Ishikawa (cell line): ENCODE data around the gene VTI1A.

Experiments used
- CEBPB ChIP-seq: IDR thresholded peaks from 2 replicates; pipeline ENCODE4 v1.6.1; 2012
- CREB1 ChIP-seq: IDR thresholded peaks from 2 replicates; pipeline ENCODE4 v1.6.1; 2012; ENCODE audit warnings: low read depth
- EGR1 ChIP-seq: IDR thresholded peaks from 2 replicates; pipeline ENCODE4 v1.6.1; 2012
- EP300 ChIP-seq: IDR thresholded peaks from 2 replicates; pipeline ENCODE4 v1.6.1; 2012; ENCODE audit warnings: borderline replicate concordance
- FOXM1 ChIP-seq: IDR thresholded peaks from 2 replicates; pipeline ENCODE4 v1.6.1; 2012; ENCODE audit warnings: low read depth, borderline replicate concordance
- NFIC ChIP-seq: IDR thresholded peaks from 2 replicates; pipeline ENCODE4 v1.6.1; 2012
- RAD21 ChIP-seq: IDR thresholded peaks from 2 replicates; pipeline ENCODE4 v1.6.1; 2012; ENCODE audit warnings: low read depth
- TAF1 ChIP-seq: IDR thresholded peaks from 2 replicates; pipeline ENCODE4 v1.6.1; 2012; ENCODE audit warnings: low read depth, mild to moderate bottlenecking
- TCF12 ChIP-seq: IDR thresholded peaks from 2 replicates; pipeline ENCODE4 v1.6.1; 2012; ENCODE audit warnings: low read depth
- TEAD4 ChIP-seq: IDR thresholded peaks from 2 replicates; pipeline ENCODE4 v1.6.1; 2012
- YY1 ChIP-seq: IDR thresholded peaks from 2 replicates; pipeline ENCODE4 v1.6.1; 2012; ENCODE audit warnings: low read depth
- ZBTB7A ChIP-seq: IDR thresholded peaks from 2 replicates; pipeline ENCODE4 v1.6.1; 2012; ENCODE audit warnings: low read depth
- TF ChIP-seq, protein P1 (sequence below): IDR thresholded peaks from 2 replicates; pipeline ENCODE4 v1.6.1; 2012
- TF ChIP-seq, protein P2 (sequence below): IDR thresholded peaks from 2 replicates; pipeline ENCODE4 v1.6.1; 2012; ENCODE audit warnings: low read depth, mild to moderate bottlenecking
- TF ChIP-seq, protein P3 (sequence below): IDR thresholded peaks from 2 replicates; pipeline ENCODE4 v1.6.1; 2012

Gene VTI1A

DNA sequence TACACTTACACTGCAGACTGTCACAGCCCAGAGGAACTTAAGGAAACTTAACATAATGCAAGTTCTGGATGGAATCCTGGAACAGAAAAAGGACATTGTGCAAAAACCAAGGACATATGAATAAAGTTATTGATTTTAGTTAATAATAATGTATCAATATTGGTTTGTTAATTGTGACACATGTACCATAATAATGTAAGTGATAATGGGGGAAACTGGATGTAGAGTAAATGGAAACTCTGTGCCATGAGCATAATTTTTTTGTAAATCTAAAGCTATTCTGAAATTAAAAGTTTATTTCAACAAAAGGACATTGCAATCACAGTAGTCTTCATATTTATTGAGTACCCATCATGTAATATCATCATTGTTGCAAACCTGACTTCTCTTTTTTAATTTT is 107.2 kb downstream of the VTI1A start:
- TF ChIP-seq YY1 (no peak), NFIC (no peak), RAD21 (no peak), CEBPB (no peak), EGR1 (no peak), TEAD4 (no peak)

GRCh38 chr10:112557197-112557596 is 110.2 kb downstream of the VTI1A start:
- TF ChIP-seq TAF1 (no peak), CREB1 (no peak), EGR1 (no peak), NFIC (no peak), ZBTB7A (no peak), FOXM1 (no peak), RAD21 (no peak), TEAD4 (no peak), EP300 (no peak), TCF12 (no peak), CEBPB (no peak), YY1 (no peak)
- TF ChIP-seq, protein P1, sequence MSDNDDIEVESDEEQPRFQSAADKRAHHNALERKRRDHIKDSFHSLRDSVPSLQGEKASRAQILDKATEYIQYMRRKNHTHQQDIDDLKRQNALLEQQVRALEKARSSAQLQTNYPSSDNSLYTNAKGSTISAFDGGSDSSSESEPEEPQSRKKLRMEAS = no peak
- TF ChIP-seq, protein P2, sequence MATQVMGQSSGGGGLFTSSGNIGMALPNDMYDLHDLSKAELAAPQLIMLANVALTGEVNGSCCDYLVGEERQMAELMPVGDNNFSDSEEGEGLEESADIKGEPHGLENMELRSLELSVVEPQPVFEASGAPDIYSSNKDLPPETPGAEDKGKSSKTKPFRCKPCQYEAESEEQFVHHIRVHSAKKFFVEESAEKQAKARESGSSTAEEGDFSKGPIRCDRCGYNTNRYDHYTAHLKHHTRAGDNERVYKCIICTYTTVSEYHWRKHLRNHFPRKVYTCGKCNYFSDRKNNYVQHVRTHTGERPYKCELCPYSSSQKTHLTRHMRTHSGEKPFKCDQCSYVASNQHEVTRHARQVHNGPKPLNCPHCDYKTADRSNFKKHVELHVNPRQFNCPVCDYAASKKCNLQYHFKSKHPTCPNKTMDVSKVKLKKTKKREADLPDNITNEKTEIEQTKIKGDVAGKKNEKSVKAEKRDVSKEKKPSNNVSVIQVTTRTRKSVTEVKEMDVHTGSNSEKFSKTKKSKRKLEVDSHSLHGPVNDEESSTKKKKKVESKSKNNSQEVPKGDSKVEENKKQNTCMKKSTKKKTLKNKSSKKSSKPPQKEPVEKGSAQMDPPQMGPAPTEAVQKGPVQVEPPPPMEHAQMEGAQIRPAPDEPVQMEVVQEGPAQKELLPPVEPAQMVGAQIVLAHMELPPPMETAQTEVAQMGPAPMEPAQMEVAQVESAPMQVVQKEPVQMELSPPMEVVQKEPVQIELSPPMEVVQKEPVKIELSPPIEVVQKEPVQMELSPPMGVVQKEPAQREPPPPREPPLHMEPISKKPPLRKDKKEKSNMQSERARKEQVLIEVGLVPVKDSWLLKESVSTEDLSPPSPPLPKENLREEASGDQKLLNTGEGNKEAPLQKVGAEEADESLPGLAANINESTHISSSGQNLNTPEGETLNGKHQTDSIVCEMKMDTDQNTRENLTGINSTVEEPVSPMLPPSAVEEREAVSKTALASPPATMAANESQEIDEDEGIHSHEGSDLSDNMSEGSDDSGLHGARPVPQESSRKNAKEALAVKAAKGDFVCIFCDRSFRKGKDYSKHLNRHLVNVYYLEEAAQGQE = no peak
- TF ChIP-seq, protein P3, sequence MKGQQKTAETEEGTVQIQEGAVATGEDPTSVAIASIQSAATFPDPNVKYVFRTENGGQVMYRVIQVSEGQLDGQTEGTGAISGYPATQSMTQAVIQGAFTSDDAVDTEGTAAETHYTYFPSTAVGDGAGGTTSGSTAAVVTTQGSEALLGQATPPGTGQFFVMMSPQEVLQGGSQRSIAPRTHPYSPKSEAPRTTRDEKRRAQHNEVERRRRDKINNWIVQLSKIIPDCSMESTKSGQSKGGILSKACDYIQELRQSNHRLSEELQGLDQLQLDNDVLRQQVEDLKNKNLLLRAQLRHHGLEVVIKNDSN = no peak

GRCh38 chr10:112558476-112559142 is 111.6 kb downstream of the VTI1A start:
- TF ChIP-seq TCF12 (no peak), TEAD4 (no peak), YY1 (no peak), RAD21 (no peak), CEBPB (no peak), EGR1 (no peak)
- TF ChIP-seq, protein P2 = no peak

DNA sequence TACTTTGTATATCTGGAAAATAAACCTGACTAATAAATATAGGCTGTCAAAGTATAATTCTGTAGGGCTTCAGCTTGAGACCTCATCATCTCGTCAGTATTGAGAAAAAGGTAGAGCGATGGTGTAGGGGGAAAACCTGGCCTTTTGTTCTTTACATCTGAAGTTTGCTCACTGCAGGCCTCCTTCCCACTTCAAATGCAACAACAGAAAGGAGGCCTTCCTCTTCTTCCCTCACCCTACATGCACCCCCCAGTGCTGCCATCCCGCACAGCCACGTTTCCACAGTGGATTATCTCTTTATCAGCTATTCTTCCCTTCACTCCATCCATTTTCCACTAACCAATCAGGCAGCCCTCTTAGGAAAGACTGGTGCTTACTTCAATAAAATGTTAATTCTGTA is 112.3 kb downstream of the VTI1A start:
- TF ChIP-seq TCF12 = no peak
- TF ChIP-seq ZBTB7A = no peak
- TF ChIP-seq CREB1 = no peak
- TF ChIP-seq RAD21 = no peak
- no peak for TF ChIP-seq CEBPB
- TF ChIP-seq TEAD4 = no peak
- TF ChIP-seq, protein P2 = no peak
- TF ChIP-seq FOXM1 = no peak

DNA sequence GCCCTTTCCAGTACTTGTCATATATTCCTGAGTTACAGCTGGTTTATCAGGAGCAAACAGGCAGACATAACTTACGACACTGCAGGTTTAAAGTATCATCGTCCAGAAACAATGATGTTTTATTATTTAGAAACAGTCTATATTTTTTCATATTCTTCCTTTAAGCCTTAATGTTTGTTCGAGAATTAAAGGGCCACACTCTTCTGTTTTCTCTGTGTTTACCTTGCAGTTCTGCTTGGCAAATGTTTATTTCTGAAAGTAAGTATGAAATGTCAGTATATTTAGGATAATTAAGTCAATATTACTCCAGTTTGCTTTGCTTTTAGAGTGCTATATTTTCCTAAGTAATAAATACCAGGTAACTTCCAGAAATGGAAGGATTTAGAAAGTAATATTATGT is 115.1 kb downstream of the VTI1A start:
- TF ChIP-seq TCF12 = no peak
- no peak for TF ChIP-seq YY1
- no peak for TF ChIP-seq ZBTB7A
- no peak for TF ChIP-seq NFIC
- TF ChIP-seq RAD21 = no peak
- TF ChIP-seq TEAD4 = no peak
- TF ChIP-seq, protein P3 = no peak
- TF ChIP-seq CEBPB = no peak
